Activated CD4-positive, alpha-beta T cell treated with anti-CD3 and anti-CD28 coated beads for 36 hours (primary cell): ENCODE data around the gene TRAT1. TPM values are rescaled to one million over a fixed set of nuclear protein-coding genes. Genes with fewer than 3 reads are reported as not detected.

Experiments used
- ATAC-seq: fragments of 200-7000 bp; cut with Tn5 transposase; one replicate; pipeline ENCODE4 v1.10.0; 2021; ENCODE audit warnings: mild to moderate bottlenecking, moderate library complexity
- CTCF ChIA-PET: fragments of 350-600 bp; sonication (Branson Sonifier 250); formaldehyde crosslinking; loops from one replicate; lab custom pipeline; 2021; ENCODE audit warnings: antibody characterized with exemption; lab: Charles Lee
- POLR2A ChIA-PET: fragments of 350-600 bp; sonication (Branson Sonifier 250); formaldehyde crosslinking; loops from one replicate; lab custom pipeline; 2021; ENCODE audit warnings: antibody characterized with exemption, inconsistent platforms; lab: Charles Lee
- DNase-seq: peaks from one replicate; pipeline ENCODE4 v3.0.0-alpha.2; 2020
- H3K27ac Mint-ChIP-seq: one replicate; pipeline ENCODE4 v1.8.0; 2021; ENCODE audit warnings: mixed read lengths
- H3K27me3 Mint-ChIP-seq: one replicate; pipeline ENCODE4 v1.8.0; 2021; ENCODE audit warnings: mixed read lengths
- H3K36me3 Mint-ChIP-seq: one replicate; pipeline ENCODE4 v1.8.0; 2021; ENCODE audit warnings: low read depth, mixed read lengths
- H3K4me1 Mint-ChIP-seq: one replicate; pipeline ENCODE4 v1.8.0; 2021; ENCODE audit warnings: mixed read lengths
- H3K4me3 Mint-ChIP-seq: one replicate; pipeline ENCODE4 v1.8.0; 2021; ENCODE audit warnings: mild to moderate bottlenecking, moderate library complexity, mixed read lengths
- H3K9me3 Mint-ChIP-seq: one replicate; pipeline ENCODE4 v1.8.0; 2021; ENCODE audit warnings: low read depth, mixed read lengths
- intact Hi-C, 2 experiments: fragments of 100-400 bp; cut with DNase I in 1 of 2; cut with micrococcal nuclease in 1 of 2; formaldehyde crosslinking; loops; one replicate each; pipeline versions ENCODE4 v1.14.2 to v1.15.1; 2022 to 2024; cut with DNase I, micrococcal nuclease
- total RNA-seq, 2 experiments: library from RNA; stranded (reverse); gene quantifications; one replicate each; pipeline ENCODE4 v1.2.3, GENCODE V29; 2021

Gene TRAT1
- total RNA-seq, 2 experiments from 2014 or later, result 17.2 to 22.5 TPM

GRCh38 chr3:108894981-108895380 is 72.4 kb downstream of the TRAT1 start:
- H3K9me3 Mint-ChIP-seq, result no peaks in the 10 kb centered on the region
- ATAC-seq (no peak), DNase-seq (no peak)
- ChIA-PET CTCF (interaction anchor here (1.1 kb wide), 1 partner anchor 20 kb away, joined by 4 read pairs; no protein-coding TSS in a partner anchor), POLR2A (interaction anchor here (0.8 kb wide), 1 partner anchor 25 kb away, joined by 3 read pairs; no protein-coding TSS in a partner anchor)
- H3K27me3 Mint-ChIP-seq, result no peaks in the 10 kb centered on the region
- H3K36me3 Mint-ChIP-seq, result no peaks in the 10 kb centered on the region
- no peak overlapping the region for H3K4me3 Mint-ChIP-seq
- peaks cover 11% of the 10 kb centered on the region for H3K4me1 Mint-ChIP-seq
- no peak overlapping the region for H3K27ac Mint-ChIP-seq
- intact Hi-C loops, result no loop called here

- ChIA-PET POLR2A (no interaction called here), CTCF (interaction anchor here (1.0 to 2.0 kb wide), 4 partner anchors 17 to 126 kb away, joined by 3 to 13 read pairs (median 5); no protein-coding TSS in a partner anchor)
- no peaks in the 10 kb centered on the region for H3K27me3 Mint-ChIP-seq
- H3K27ac Mint-ChIP-seq, result no peak overlapping the region
- ATAC-seq, result peak; percentile 74
- no peak for DNase-seq
- H3K36me3 Mint-ChIP-seq, result no peaks in the 10 kb centered on the region
- no peak overlapping the region for H3K4me3 Mint-ChIP-seq
- peaks cover 23% of the 10 kb centered on the region for H3K4me1 Mint-ChIP-seq
- intact Hi-C loops, result no loop called here
- H3K9me3 Mint-ChIP-seq, result no peaks in the 10 kb centered on the region
These were observed 75.3 kb downstream of the TRAT1 start for GRCh38 chr3:108897883-108898282.

DNA sequence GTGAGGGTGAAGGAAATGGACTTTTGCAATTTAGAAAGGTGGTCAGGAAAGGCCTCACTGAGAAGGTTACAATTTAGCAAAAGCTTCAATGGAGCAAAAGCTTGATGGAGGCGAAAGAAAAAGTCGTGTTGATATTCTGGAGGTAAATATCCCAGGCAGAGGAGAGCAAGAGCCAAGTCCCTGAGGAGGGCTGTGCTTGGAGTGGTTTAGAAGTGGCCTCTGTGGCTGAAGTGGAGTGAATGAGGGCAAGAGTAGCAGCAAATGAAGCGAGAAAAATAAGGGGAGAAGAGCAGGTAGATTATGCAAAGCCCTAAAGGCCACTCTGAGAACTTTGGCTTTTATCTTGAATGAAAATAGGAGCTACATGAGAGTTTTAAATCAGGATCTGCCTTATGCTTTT is 76.9 kb downstream of the TRAT1 start:
- Mint-ChIP-seq H3K4me3 (no peak overlapping the region), H3K4me1 (peaks cover 24% of the 10 kb centered on the region), H3K9me3 (peaks cover 2% of the 10 kb centered on the region), H3K36me3 (no peaks in the 10 kb centered on the region), H3K27me3 (no peaks in the 10 kb centered on the region), H3K27ac (no peak overlapping the region)
- ATAC-seq, result no peak
- intact Hi-C loops, result no loop called here
- no peak for DNase-seq
- ChIA-PET POLR2A (no interaction called here), CTCF (interaction anchor here (1.5 to 2.5 kb wide), 2 partner anchors 15 to 19 kb away, joined by 3 to 11 read pairs; no protein-coding TSS in a partner anchor)

Other genes starting within 250 kb of the TRAT1 start
- 10 to 100 TPM; 47.8 to 58.5 TPM for gene CIP2A, start 233.3 kb upstream of the TRAT1 start, total RNA-seq
- 10 to 100 TPM; 11.9 to 12.9 TPM for gene DZIP3, start 233.1 kb upstream of the TRAT1 start, total RNA-seq
- gene RETNLB, start 65.4 kb upstream of the TRAT1 start, total RNA-seq, result not detected
- gene GUCA1C, start 131.1 kb downstream of the TRAT1 start, total RNA-seq, result not detected